Suppressor macrophage treated with lipopolysaccharide for 4 hours (primary cell): ENCODE results near the gene JMJD4.

Source experiments
- DNase-seq: peaks from one replicate; pipeline ENCODE4 v3.0.0-alpha.2; 2020

JMJD4 gene

GRCh38 chr1:227749225-227749624 is 14.1 kb upstream of the JMJD4 start:
- DNase-seq: no peak

GRCh38 chr1:227748496-227749182 is 13.5 kb upstream of the JMJD4 start:
- no peak for DNase-seq

- DNase-seq: no peak
These were observed 12.9 kb upstream of the JMJD4 start for GRCh38 chr1:227747948-227748495.

GRCh38 chr1:227747382-227747781 is 12.3 kb upstream of the JMJD4 start:
- no peak for DNase-seq

- no peak for DNase-seq
These were observed 11.6 kb upstream of the JMJD4 start for GRCh38 chr1:227746676-227747075.

- DNase-seq: no peak
These were observed 10.6 kb upstream of the JMJD4 start for GRCh38 chr1:227745568-227746265.

- DNase-seq: no peak
These were observed 9.6 kb upstream of the JMJD4 start for GRCh38 chr1:227744668-227745067.

- no peak for DNase-seq
These were observed 7.9 kb upstream of the JMJD4 start for GRCh38 chr1:227742738-227743715.

- no peak for DNase-seq
These were observed 6.2 kb upstream of the JMJD4 start for GRCh38 chr1:227741166-227741870.

- DNase-seq: no peak
These were observed 5.4 kb upstream of the JMJD4 start for GRCh38 chr1:227740401-227740960.

- no peak for DNase-seq
These were observed 4.5 kb upstream of the JMJD4 start for GRCh38 chr1:227739636-227740035.

GRCh38 chr1:227738820-227739219 is 3.7 kb upstream of the JMJD4 start:
- no peak for DNase-seq

GRCh38 chr1:227736814-227737432 is 1.8 kb upstream of the JMJD4 start:
- DNase-seq: no peak

GRCh38 chr1:227735539-227736285 is 610 bp upstream of the JMJD4 start:
- DNase-seq: no peak

GRCh38 chr1:227734546-227734855 is 601 bp downstream of the JMJD4 start:
- DNase-seq: no peak

GRCh38 chr1:227733751-227734545 is 1.2 kb downstream of the JMJD4 start:
- no peak for DNase-seq

GRCh38 chr1:227733309-227733705 is 1.8 kb downstream of the JMJD4 start:
- DNase-seq: no peak

GRCh38 chr1:227732586-227733308 is 2.4 kb downstream of the JMJD4 start:
- DNase-seq: no peak
